ELF-1 (cell line): ENCODE data around the gene COQ3.
A peak's percentile ranks its signal among the peaks of the same experiment; 100 is the strongest.

Experiments
- DNase-seq: peaks from one replicate; pipeline ENCODE4 v3.0.0-alpha.2; 2016; ENCODE audit warnings: low read depth, low spot score

The COQ3 gene

GRCh38 chr6:99384507-99384906 is 9.5 kb downstream of the COQ3 start:
- no peak for DNase-seq

DNA sequence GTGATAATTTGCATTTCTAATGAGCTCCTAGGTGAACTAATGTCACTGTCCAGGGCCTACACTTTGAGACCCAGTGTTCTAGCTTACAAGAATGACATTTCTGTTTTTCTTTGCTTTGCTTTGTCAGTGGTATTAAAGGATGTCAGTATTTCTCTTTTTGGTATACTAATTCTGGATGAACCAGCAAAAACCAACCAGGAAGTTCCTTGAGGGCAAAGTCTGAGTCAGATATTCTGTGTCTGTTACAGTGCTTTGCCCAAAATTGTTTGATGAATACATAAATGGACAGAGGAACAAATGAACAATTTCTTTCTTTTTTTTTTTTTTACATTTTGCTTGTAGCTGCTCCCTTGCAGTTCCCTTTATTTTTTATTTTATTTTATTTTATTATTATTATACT is 15.4 kb downstream of the COQ3 start:
- DNase-seq = no peak

DNA sequence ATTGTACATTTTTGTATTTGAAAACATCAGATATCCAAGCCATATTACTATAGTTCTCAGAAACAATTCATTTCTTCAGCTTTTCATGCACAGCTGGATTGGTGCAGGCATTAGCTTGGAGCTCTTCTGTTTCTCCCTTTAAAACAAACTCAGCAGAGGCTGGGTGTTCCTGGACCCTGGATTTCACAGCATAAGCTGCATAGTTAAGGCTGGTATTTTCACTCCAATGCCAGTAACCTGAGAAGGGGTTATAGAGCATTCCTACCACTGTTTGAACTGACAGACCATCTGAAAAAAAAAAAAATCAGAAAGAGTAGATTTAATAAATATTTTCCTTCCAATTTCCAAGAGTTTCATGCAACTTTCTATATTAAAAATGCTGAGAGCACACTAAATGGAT is 24.5 kb downstream of the COQ3 start:
- DNase-seq = no peak

- DNase-seq = no peak
Observed at GRCh38 chr6:99366852-99367251, 27.1 kb downstream of the COQ3 start.

- DNase-seq = no peak
Observed at GRCh38 chr6:99364026-99364425, 30.0 kb downstream of the COQ3 start.

DNA sequence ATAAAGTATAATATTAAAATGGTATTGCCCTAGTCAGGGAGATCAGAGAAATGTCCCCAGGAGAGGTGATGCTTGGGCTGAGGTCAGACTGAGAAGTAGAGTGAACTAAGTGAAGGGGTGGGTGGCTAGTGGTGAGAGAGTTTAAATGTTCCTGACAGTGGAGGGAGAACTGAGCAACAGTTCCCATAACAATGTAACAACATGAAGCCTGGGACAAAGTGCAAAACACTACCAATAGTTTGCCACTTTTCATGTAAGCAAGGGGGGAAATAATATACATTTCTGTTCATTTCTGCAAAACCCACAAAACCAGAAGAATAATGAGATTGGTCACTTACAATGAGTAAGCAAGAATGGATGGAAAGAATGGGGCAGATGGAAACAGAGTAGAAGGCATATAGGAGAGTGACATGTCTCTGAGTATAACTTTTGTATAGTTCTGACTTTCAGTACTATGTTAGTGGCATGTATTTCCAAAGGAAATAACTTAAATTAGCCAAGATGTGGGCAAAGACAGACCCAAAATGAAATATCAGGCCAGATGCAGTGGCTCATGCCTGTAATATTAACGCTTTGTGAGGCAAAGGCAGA is 31.2 kb downstream of the COQ3 start:
- DNase-seq = no peak

GRCh38 chr6:99359800-99360199 is 34.2 kb downstream of the COQ3 start:
- no peak for DNase-seq

DNA sequence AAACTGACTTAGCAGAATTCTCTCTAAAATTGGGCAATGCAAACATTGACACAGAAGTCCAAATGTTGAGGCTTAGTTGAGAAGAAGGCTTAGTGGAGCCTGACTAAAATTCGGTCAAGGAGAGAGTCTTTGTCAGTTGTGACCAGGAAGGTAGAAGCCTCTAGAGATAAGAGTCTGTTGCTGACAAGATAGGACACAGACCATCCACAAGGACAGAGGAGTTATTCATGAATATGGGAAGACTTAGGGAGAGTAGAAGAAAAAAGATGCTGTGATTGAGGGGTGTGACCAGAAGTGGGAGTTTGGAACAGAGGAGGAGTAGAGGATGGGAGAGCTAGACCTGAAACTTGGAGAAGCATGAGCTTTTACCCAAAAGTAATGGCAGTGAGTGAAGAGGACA is 37.4 kb downstream of the COQ3 start:
- no peak for DNase-seq

DNA sequence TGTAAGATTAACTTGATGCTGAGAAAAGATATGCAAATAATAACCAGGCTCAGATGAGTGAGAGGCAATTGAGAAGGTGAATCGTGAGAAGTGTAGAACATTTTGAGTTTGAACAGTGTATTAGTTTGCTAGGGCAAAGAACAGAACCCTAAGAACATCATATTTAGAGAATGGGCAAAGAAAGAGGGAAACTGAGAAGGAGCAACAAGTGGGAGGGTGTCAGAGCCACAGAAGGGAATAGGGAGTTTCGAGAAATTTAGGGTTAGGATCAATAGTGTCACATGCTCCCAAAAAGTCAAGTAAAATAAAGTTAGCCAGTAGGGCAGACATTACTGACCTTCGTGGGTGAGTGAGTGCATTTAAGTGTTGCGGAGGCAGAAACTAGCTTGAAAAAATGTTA is 39.0 kb downstream of the COQ3 start:
- no peak for DNase-seq

DNA sequence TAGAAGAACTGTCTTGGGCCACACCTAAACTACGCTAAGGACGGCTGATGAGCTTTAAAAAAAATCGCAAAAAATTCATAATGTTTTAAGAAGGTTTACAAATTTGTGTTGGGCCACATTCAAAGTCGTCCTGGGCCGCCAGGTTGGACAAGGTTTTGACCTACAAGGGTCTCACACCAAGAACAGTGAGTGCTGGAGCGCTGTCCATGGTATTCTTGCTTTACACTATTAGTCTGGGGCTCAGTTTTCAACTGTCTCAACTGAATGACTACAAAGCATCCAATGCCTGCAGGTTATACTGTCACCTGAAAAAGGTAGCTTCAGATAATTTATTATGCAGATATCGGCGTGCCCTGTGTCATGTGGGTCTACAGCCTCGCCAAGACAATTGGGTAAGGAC is 40.9 kb downstream of the COQ3 start:
- DNase-seq = no peak

DNA sequence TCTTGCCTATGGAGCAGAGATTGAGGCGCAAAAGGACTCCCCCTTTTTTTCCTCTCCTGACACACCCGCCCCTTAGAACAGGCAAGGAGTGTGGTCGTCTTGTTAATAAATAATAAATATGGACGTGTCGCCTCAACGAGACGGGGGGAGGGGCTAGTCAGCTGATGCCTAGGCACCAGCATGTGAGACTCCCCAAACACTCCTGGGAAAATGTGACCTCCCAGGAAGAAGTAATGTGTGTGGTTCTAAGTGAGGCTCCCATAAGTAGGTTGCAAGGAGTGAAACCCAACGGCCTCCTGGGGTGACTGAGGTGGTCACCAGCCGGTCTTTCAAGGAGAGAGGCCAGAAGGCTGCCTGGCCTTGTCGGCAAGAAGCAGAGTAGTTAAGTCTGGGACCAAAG is 43.4 kb downstream of the COQ3 start:
- DNase-seq = no peak

DNA sequence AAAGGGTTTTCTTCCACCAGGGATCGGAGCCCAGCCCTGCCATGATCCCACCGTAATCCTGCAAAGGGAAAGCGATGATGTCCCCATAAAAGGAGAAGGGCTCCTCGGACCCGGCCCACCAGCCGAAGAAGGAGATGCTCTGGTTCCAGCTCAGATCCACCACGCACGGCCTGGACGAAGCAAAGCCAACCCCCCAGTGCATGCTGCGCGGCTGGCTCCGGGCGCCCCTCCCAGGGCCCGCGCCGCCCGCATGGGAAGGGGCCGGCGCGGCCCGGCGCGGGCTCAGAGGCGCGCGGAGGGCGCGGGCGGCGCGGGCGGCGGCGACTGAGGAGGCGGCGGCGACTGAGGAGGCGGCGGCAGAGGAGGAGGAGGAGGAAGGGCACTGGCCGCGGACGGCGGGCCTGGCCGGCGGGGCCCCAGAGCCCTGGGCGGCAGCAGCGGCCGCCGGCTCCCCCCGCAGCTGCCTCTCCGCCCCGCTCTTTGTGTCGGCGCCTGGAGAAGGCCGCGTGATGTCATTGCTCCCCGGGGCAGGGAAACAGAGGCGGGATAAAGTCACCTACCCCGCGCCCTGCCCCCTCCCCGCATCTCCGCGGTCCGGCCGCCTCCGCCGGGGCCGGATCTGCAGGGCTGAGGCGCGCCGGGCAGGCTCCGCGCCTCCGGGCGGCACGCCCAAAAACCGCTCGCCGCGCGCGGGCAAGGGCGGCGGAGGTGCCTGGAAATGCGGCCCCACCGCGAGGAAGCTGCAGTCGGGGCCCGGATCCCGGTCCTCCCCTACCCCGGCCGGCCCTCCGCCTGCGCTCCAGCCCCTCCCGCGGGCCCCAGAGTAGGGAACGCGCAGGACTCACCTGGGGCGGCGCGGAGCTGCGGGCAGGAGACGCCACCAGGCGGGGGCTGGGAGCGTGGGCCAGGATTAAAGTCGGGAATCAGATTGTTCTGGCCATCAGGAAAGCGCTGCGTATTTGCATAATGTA is 44.5 kb downstream of the COQ3 start, which contains the start of gene FAXC:
Gene FAXC, minus strand, starts transcription at position 504 of the 971 bp plus-strand sequence. Its CDS starts 302 bp downstream, at position 202.
- DNase-seq = peak; percentile 81

- DNase-seq = no peak
Observed at GRCh38 chr6:99348288-99349170, 45.5 kb downstream of the COQ3 start.

GRCh38 chr6:99347804-99348203 is 46.2 kb downstream of the COQ3 start:
- no peak for DNase-seq

- no peak for DNase-seq
Observed at GRCh38 chr6:99346595-99346994, 47.4 kb downstream of the COQ3 start.

DNA sequence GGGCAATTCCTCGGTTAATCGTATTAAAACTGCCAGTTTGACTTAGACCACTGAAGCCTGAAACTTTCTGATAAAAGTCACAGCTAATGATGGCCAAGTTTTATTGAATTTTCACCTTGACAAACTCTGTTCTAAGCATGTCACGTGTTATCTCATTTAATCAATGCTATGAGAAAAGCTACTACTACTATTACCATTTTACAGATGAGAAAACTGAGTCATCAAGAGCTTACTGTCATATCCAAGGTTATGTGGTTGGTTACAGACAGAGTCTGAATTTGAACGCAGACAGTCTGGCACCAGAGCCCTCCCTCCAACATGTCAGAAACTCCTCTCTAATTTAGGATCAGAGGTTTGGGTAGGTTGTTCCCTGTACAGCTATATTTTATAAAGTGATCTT is 48.8 kb downstream of the COQ3 start:
- no peak for DNase-seq

- DNase-seq = no peak
Observed at GRCh38 chr6:99344289-99344688, 49.7 kb downstream of the COQ3 start.

GRCh38 chr6:99341862-99342455 is 52.0 kb downstream of the COQ3 start:
- no peak for DNase-seq

DNA sequence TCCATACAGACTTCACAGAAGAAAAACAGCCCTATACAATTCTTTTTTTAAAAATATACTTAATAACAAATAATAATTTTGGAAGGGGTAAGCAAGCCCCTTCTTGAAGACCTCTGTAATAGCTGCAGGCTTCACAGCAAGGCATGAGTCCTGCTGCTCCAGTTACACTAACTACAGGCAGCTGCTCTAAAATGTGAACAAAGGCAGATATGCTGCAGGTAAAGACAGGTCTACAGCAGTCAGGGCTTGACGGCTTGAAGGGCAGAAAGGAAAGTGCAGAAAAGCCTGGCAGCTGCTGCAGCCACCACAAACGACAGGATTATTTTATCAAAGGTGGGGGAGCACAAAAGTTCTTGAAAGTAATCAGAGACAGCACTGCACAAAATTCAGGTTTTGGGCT is 55.8 kb downstream of the COQ3 start:
- no peak for DNase-seq

DNA sequence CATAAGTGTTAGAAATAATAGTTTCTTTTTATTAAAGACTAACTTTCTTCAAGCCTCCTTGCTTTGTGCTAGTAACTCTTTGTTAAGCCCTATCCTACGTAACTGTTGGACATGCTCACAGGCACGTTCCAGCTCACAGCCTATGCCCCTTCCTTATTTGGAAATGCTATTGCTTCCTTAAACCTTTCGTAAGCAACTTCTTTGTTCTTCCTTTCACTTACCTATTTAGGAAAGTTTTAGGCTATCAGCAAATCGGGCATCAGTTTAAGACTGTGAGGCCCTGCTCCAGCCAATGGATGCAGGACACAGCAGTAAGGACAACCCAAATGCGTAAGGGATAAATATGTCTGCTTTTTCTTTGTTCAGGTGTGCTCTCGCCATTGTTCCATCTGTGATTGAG is 58.7 kb downstream of the COQ3 start:
- peak; percentile 34 for DNase-seq

DNA sequence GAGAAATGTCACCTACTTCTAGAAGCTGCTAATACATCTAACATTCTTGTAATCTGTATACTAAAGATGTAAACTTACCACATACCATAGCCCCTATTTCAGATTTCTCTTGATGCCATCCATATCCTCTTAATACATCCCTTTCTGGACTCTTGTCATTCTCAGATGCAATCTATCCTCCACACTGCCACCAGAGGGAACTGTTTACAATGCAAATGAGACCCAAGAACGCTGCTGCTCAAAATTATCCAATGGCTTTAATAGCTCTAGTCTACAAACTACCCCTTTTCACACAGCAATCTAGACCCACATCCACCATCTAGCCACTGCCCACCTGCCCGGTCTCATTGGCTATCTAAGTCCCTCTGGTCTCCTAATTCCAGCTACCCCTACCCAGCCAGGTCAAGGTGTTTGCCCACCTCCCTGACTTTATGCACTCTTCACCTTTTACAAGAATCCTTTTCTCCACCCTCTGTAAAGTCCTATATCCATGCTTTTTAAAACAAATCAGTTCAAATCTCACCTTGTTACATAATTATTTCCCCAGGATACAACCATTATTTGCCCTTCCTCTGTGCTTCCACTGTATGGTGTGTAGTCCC is 59.4 kb downstream of the COQ3 start:
- DNase-seq = peak; percentile 42
